Umbilical cord (tissue), 2 donors: ENCODE data around the gene DNAJC16. TPM values are rescaled to one million over a fixed set of nuclear protein-coding genes. Genes with fewer than 3 reads are reported as not detected.

Source experiments
- DNase-seq: peaks from one replicate; pipeline ENCODE4 v3.0.0-alpha.2; 2015; ENCODE audit warnings: low spot score
- total RNA-seq: library from RNA; depleted of rRNA; stranded (reverse); fragments of >200 nt; gene quantifications from one replicate; pipeline ENCODE4 v1.2.3, GENCODE V29; 2014; ENCODE audit warnings: low replicate concordance; ENCODE audit not compliant: insufficient read depth

The DNAJC16 gene
- total RNA-seq, 1 donor from 2014 or later = 18.5 TPM

DNA sequence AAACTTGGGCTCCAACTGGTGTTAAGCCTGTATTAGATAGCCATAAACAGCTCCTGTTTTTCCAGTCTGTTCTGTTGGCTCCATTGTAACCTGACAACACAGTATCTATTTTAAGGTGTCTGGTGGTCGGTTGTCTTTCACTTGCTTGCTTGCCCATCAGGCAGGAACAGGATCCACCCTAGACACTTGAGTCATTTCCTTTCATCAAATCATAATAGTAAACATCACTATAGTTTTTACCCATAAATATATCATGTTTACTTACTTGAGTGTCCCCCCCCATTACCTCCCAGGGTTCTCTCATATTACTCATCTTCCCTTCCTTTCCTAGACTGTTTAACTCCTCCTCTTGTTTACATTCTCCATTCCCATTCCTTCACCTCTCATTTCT lies 93.5 kb downstream of the DNAJC16 start:
- no peak for DNase-seq

DNA sequence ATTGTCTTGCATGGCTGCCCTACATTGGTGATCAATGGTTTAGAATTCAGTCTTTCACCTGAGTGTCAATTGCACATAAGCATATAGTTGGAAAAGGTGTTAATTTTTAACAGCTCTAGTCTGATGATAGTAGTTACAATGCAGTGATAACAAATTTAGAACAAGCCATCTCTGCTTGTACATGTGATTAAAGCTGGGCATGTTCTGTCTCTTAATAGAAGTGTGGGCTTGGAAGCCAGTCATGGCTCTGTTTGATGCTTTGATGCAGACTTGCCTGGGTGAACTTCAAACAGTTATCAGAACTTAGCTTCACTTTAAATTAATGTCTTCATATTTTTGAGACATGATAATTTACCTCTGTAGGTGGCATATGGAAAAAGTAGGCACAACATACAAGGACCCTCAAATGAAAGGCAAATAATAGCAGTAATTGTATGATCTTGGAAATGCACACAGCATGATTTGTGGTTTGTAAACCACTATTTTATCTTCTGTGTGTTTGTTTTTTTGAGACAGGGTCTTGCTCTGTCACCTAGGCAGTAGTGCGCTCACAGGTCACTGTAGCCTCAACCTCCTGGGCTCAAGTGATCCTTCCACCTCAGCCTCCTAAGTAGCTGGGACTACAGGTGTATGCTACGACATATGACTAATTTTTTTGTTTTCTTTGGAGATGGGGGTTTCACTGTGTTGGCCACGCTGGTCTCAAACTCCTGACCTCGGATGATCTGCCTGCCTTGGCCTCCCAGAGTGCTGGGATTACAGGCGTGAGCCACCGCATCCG lies 94.4 kb downstream of the DNAJC16 start:
- DNase-seq = no peak

DNA sequence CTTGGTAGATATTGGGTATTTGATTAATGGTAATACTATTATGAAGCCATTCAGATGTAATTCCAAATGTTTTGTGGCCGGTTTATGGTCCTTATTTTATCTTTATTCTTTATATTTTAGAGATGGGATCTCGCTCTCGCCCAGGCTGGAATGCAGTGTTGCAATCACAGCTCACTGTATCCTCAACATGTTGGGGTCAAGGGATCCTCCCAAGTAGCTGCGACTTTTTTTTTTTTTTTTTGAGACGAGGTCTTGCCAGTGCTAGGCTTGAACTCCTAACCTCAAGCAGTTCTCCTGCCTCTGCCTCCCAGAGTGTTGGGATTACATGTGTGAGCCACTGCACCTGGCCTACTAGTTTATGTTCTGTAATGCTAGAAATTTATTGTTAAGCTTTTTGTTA lies 95.3 kb downstream of the DNAJC16 start:
- peak; percentile 21 for DNase-seq

DNA sequence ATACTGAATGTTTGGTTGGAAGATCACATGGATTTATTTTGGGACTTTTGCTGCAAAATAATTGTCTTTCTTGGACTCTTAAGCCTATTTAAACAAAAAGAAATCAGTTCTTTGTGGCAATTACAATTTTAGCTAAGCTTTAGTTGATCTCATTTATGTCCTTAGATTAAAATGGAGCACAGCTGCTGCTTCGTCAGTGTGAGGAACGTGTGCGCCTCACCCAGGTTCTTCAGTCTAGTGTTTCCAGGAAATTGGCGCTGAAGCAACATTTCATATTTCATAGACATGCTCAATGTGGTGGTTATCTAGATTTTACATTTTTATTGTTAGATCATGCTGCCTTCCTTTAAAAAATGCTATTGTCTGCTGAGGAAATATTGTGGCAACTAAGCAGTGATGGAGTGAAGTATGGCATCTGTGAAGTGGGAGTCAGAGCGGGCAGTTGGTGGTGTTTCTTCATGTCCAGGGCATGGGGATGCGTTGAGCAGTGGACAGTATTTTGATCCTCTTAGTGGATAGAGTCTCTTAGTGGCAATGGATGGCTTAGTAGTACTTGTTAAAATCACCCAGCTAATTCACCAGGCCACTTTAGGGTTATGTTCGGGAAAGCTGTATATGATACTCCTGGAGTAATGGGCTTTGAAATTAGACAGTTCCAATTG lies 96.2 kb downstream of the DNAJC16 start:
- DNase-seq = no peak

DNA sequence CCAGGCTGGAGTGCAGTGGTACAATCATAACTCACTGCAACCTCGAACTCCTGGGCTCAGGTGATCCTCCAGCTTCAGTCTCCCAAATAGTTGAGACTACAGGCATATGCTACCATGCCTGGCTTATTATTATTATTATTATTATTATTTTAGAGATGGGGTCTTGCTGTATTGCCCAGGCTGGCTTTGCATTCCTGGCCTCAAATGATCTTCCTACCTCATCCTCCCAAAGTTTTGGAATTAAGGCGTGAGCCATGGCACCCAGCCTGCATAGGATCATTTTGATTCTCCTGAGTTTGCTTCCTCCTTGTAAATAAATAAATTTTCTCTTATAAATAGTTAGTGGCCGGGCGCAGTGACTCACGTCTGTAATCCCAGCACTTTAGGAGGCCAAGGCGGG lies 96.8 kb downstream of the DNAJC16 start:
- DNase-seq = no peak

DNA sequence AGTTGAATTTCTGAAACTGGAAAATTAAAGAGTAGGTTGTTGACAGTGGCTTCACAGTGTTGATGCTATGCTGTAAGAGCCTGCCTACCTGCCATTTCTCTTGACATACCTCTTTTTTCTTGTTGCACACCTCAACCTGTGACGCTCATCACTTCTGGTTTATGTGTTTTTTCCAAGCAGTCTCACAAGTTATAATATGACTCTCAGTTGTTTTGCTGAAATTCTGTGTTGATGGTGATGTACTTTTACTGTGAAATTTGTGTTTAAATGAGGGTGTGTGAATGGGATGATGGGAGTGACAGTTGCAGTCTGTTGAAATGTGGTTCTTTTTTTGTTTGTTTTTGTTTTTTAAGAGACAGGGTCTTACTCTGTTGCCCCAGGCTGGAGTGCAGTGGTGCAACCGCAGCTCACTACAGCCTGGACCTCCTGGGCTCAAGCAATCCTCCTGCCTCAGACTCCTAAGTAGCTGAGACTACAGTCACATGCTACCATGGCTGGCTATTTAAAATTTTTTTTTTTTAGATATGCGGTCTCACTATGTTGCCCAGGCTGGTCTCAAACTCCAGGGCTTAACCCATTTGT lies 97.6 kb downstream of the DNAJC16 start:
- no peak for DNase-seq

DNA sequence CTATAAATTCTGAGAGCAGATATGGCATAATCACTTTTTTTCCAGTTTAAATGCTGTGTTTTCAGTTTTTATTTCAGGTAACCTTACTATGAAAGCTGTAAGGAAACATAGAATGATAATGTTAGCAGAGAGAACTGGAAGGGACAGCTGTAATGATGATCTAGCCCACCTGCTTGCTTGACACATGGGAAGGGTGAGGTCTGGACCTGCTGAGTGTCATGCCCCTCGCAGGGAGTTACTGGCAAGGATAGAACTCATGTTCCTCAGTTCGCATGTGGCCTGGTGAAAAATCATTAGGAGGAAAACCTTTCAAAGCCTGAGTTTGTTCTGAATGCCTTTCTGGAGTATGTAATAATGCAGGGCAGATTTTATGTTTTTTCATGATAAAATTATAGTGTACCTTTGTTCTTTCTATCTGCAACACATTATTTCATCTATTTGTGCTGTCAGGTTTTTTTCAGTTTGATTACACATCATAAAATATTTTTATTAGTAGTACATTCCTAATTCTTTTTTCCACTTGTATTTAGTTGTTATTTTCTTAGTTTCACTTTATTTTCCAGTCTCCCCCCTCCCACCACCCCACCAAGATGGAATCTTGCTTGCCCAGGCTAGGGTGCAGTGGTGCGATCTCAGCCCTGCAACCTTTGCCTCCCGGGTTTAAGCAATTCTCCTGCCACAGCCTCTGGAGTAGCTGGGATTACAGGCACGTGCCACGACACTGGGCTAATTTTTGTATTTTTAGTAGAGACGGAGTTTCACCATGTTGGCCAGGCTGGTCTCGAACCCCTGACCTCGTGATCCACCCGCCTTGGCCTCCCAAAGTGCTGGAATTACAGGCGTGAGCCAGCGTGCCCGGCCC lies 98.6 kb downstream of the DNAJC16 start:
- no peak for DNase-seq

Other genes with a start within 250 kb of the DNAJC16 start
- gene EFHD2, start 117.0 kb upstream of the DNAJC16 start, total RNA-seq = 13.0 TPM
- 0.96 TPM for gene CTRC, start 88.4 kb upstream of the DNAJC16 start, total RNA-seq
- gene CELA2A, start 70.1 kb upstream of the DNAJC16 start, total RNA-seq = not detected
- not detected for gene CELA2B, start 50.7 kb upstream of the DNAJC16 start, total RNA-seq
- 6.7 TPM for gene CASP9, start 2.6 kb upstream of the DNAJC16 start, total RNA-seq
- 1.9 TPM for gene AGMAT, start 58.2 kb downstream of the DNAJC16 start, total RNA-seq
- 16.1 TPM for gene DDI2, start 90.6 kb downstream of the DNAJC16 start, total RNA-seq
- gene PLEKHM2, start 157.5 kb downstream of the DNAJC16 start, total RNA-seq = 26.0 TPM
- 0.48 TPM for gene SLC25A34, start 209.4 kb downstream of the DNAJC16 start, total RNA-seq
- gene TMEM82, start 215.7 kb downstream of the DNAJC16 start, total RNA-seq = not detected
- gene FBLIM1, start 231.9 kb downstream of the DNAJC16 start, total RNA-seq = 134 TPM